ENCODE results near the gene CFLAR. TPM values are rescaled to one million over a fixed set of nuclear protein-coding genes. Genes with fewer than 3 reads are reported as not detected.

Gene CFLAR
- polyA plus RNA-seq, 1 of the 3 experiments (the other 2 are of a cell fraction) = 23.7 TPM

DNA sequence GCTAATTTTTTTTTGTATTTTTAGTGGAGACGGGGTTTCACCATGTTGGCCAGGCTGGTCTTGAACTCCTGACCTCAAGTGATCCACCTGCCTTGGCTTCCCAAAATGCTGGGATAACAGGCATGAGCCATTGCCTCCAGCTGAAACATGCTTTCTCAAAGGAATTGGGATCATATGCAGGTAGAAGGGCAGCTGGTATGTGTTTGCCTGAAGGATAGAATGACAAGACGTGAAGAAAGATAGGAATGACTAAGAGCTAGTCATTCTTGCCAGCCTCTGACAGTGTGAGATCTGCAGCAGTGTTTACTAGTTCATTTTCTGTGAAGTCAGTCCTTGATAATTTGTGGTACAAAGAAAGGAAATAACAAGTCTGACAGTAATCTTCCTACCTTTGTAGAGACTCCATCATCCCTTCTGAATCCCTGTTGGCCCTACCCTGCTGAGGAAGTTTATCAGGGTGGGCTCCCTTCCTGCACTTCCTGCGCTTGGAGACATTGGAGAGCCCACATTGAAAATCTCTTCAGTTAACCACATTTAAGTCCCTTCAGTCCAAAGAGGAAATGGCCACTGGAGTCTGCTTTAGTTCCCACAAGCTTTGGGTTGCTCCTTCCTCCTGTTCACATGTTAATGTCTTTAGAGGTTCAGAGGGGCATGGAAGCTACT, 14.7 kb downstream of the CFLAR start:
- Histone ChIP-seq H3K4me1 (ENCODE audit: control insufficient read depth in 1 of 2, insufficient read depth in 2 of 2, low read depth in 1 of 2, low read length in 1 of 2) (peaks cover 22 to 58% of the 10 kb centered on the region in 2 experiments), H3K4me2 (peak overlapping the region; percentile 61), H4K20me1 (ENCODE audit: insufficient read depth) (no peaks in the 10 kb centered on the region), H3K27me3 (ENCODE audit: insufficient read depth) (no peaks in the 10 kb centered on the region), H3K9ac (peak overlapping the region; percentile 64), H3K4me3 (ENCODE audit: low read depth in 2 of 2, low read length in 1 of 2) (peak overlapping the region in 1 of 2 experiments; percentile 40; a peak in 2 of 4 replicates), H3F3A (replicated peaks; ENCODE audit: insufficient read depth) (peaks cover 45% of the 10 kb centered on the region), H3K79me2 (ENCODE audit: insufficient read depth) (peaks cover 94% of the 10 kb centered on the region), H3K36me3 (replicated peaks in 1 of 2; ENCODE audit: control insufficient read depth in 1 of 2, insufficient read depth in 2 of 2, low read length in 1 of 2) (peaks cover 3 to 16% of the 10 kb centered on the region in 2 experiments), H3K27ac (ENCODE audit: low read depth in 2 of 2, low read length in 1 of 2) (peak overlapping the region; percentile 7 to 96; a peak in 3 of 4 replicates), H3K9me3 (no peaks in the 10 kb centered on the region), H2AFZ (ENCODE audit: low read depth) (no peak overlapping the region), H3K9me2 (no peaks in the 10 kb centered on the region)
- TF ChIP-seq SMC3 (IDR thresholded peaks at IDR 0.05; ENCODE audit: low read depth, low read length) (no peak), CTCF (IDR thresholded peaks at IDR 0.05) (no peak), TAF1 (IDR thresholded peaks at IDR 0.05; ENCODE audit: borderline replicate concordance, low read depth, low read length) (no peak), USF1 (IDR thresholded peaks at IDR 0.05; ENCODE audit: borderline replicate concordance, low read depth) (no peak), GATA2 (CRISPR knock-in tag; IDR thresholded peaks at IDR 0.05) (no peak), RFX5 (IDR thresholded peaks at IDR 0.05; ENCODE audit: low read length) (no peak), USF2 (IDR thresholded peaks at IDR 0.05; ENCODE audit: borderline replicate concordance, low read depth, low read length) (no peak), PBX3 (IDR thresholded peaks at IDR 0.05) (peak; percentile 88), FOSL2 (IDR thresholded peaks at IDR 0.05; ENCODE audit: borderline replicate concordance, low read depth) (peak; percentile 84; the same call in 1 of the 2 replicates), GABPA (IDR thresholded peaks at IDR 0.05; ENCODE audit: low read depth) (no peak), TEAD4 (IDR thresholded peaks at IDR 0.05; ENCODE audit: borderline replicate concordance, insufficient read depth) (no peak), MXI1 (IDR thresholded peaks at IDR 0.05; ENCODE audit: low read depth, low read length) (no peak), JUND (IDR thresholded peaks at IDR 0.05) (peak; percentile 82), EP300 (IDR thresholded peaks at IDR 0.05; ENCODE audit: borderline replicate concordance in 1 of 2, low read depth in 1 of 2, low read length in 1 of 2) (peak in 1 of 2 experiments; percentile 57; a peak in 1 of 4 replicates), TCF12 (IDR thresholded peaks at IDR 0.05) (peak; percentile 91), SIN3A (IDR thresholded peaks at IDR 0.05; ENCODE audit: borderline replicate concordance, low read depth, low read length) (no peak), FOXJ3 (CRISPR knock-in tag; IDR thresholded peaks at IDR 0.05) (no peak), NFIC (IDR thresholded peaks at IDR 0.05; ENCODE audit: borderline replicate concordance) (peak; percentile 41; the same call in 1 of the 2 replicates), RAD21 (IDR thresholded peaks at IDR 0.05; ENCODE audit: low read length) (no peak), FOXM1 (IDR thresholded peaks at IDR 0.05; ENCODE audit: low read depth) (no peak), CHD2 (IDR thresholded peaks at IDR 0.05; ENCODE audit: low read length, partially characterized antibody) (no peak), NRF1 (IDR thresholded peaks at IDR 0.05; ENCODE audit: low read depth, low read length) (no peak)
- TF ChIP-seq, protein P1, sequence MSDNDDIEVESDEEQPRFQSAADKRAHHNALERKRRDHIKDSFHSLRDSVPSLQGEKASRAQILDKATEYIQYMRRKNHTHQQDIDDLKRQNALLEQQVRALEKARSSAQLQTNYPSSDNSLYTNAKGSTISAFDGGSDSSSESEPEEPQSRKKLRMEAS (IDR thresholded peaks at IDR 0.05; ENCODE audit: low read depth) = peak; percentile 61; the same call in 1 of the 2 replicates
- 62% methylated on average over 3 of the region's 3 CpGs for WGBS (ENCODE audit: low lambda C conversion rate)
- ChIA-PET CTCF (interaction anchor here (1.5 to 2.6 kb wide), 3 partner anchors 28 to 47 kb away, joined by 3 to 8 read pairs (median 4); no protein-coding TSS in a partner anchor), POLR2A (no interaction called here)
- no peak for DNase-seq

Measured in SK-N-SH (cell line).